Karpas-422 (cell line): ENCODE data around the gene IFI35. TPM values are rescaled to one million over a fixed set of nuclear protein-coding genes. Genes with fewer than 3 reads are reported as not detected.
A peak's percentile ranks its signal among the peaks of the same experiment; 100 is the strongest.
"Not testable (repeated sequence)": the region's sequence is repeated elsewhere in the genome, so short reads cannot be mapped to it uniquely, and the experiment has no call there.

Source experiments
- DNase-seq: peaks from one replicate; pipeline ENCODE4 v3.0.0-alpha.2; 2015
- H2AFZ ChIP-seq: fragments of 200-600 bp; sonication (generic); 2 replicates; pipeline ENCODE4 v1.6.1; 2014; ENCODE audit warnings: antibody characterized with exemption, low read length, mixed read lengths
- H3K27ac ChIP-seq: fragments of 200-600 bp; sonication (generic); 2 replicates; pipeline ENCODE4 v1.5.1; 2014; ENCODE audit warnings: mild to moderate bottlenecking, low read length, moderate library complexity
- H3K27me3 ChIP-seq: fragments of 200-600 bp; sonication (generic); 2 replicates; pipeline ENCODE4 v1.6.1; 2014; ENCODE audit warnings: low read length, mixed read lengths
- H3K36me3 ChIP-seq: fragments of 200-600 bp; sonication (generic); 2 replicates; pipeline ENCODE4 v1.6.1; 2014; ENCODE audit warnings: low read length, mixed read lengths; ENCODE audit not compliant: insufficient read depth
- H3K4me1 ChIP-seq: fragments of 200-600 bp; sonication (generic); 2 replicates; pipeline ENCODE4 v1.6.1; 2014; ENCODE audit warnings: mild to moderate bottlenecking, low read length, mixed read lengths
- H3K4me2 ChIP-seq: fragments of 200-600 bp; sonication (generic); 2 replicates; pipeline ENCODE4 v1.6.1; 2014; ENCODE audit warnings: low read length, low read depth, mild to moderate bottlenecking; ENCODE audit not compliant: poor library complexity, severe bottlenecking
- H3K4me3 ChIP-seq: fragments of 200-600 bp; sonication (generic); 2 replicates; pipeline ENCODE4 v1.5.1; 2014; ENCODE audit warnings: mild to moderate bottlenecking, antibody characterized with exemption, low read length, mixed read lengths
- H3K79me2 ChIP-seq: fragments of 200-600 bp; sonication (generic); 2 replicates; pipeline ENCODE4 v1.6.1; 2014; ENCODE audit warnings: mild to moderate bottlenecking, low read length, mixed read lengths
- H3K9ac ChIP-seq: fragments of 200-600 bp; sonication (generic); 2 replicates; pipeline ENCODE4 v1.6.0; 2014; ENCODE audit warnings: low read length
- H3K9me2 ChIP-seq: fragments of 200-600 bp; sonication (generic), shearing (Covaris generic); replicated peaks from 2 replicates; pipeline ENCODE4 v1.6.0; 2014; ENCODE audit warnings: mild to moderate bottlenecking, low read length, moderate library complexity; ENCODE audit not compliant: insufficient read depth
- H3K9me3 ChIP-seq: fragments of 300-700, 200-600 bp; sonication (generic); 2 replicates; pipeline ENCODE4 v1.6.1; 2014; ENCODE audit warnings: low read length, mixed read lengths
- H4K20me1 ChIP-seq: fragments of 200-600 bp; sonication (generic); 2 replicates; pipeline ENCODE4 v1.6.1; 2014; ENCODE audit warnings: mild to moderate bottlenecking, antibody characterized with exemption, low read length, low read depth; ENCODE audit not compliant: insufficient read depth
- total RNA-seq: library from RNA; depleted of rRNA; stranded (reverse); fragments of >200 nt; shearing (Covaris generic); gene quantifications from 2 replicates; pipeline ENCODE4 v1.2.3, GENCODE V29; 2014; ENCODE audit warnings: low replicate concordance

IFI35 gene
- total RNA-seq, 1 experiment from 2014 or later: 19.1 TPM

- Histone ChIP-seq H3K9me2 (no peaks in the 10 kb centered on the region), H3K9me3 (no peaks in the 10 kb centered on the region), H3K27me3 (no peaks in the 10 kb centered on the region), H3K36me3 (peaks cover 61% of the 10 kb centered on the region), H3K4me1 (peaks cover 9% of the 10 kb centered on the region), H3K4me3 (no peak overlapping the region), H3K79me2 (peaks cover 24% of the 10 kb centered on the region), H4K20me1 (no peaks in the 10 kb centered on the region), H3K4me2 (no peak overlapping the region), H3K9ac (no peak overlapping the region), H3K27ac (no peak overlapping the region), H2AFZ (no peak overlapping the region)
- DNase-seq: no peak
Observed at GRCh38 chr17:42989726-42990652, 16.6 kb upstream of the IFI35 start.

- no peak overlapping the region for H3K9ac ChIP-seq
- H3K27me3 ChIP-seq: no peaks in the 10 kb centered on the region
- H3K27ac ChIP-seq: no peak overlapping the region
- H3K79me2 ChIP-seq: peaks cover 11% of the 10 kb centered on the region
- no peak overlapping the region for H3K4me3 ChIP-seq
- no peak overlapping the region for H3K4me2 ChIP-seq
- no peaks in the 10 kb centered on the region for H4K20me1 ChIP-seq
- DNase-seq: no peak
- H2AFZ ChIP-seq: no peak overlapping the region
- no peaks in the 10 kb centered on the region for H3K4me1 ChIP-seq
- H3K9me3 ChIP-seq: no peaks in the 10 kb centered on the region
- no peaks in the 10 kb centered on the region for H3K9me2 ChIP-seq
- H3K36me3 ChIP-seq: peaks cover 53% of the 10 kb centered on the region
Observed at GRCh38 chr17:42991471-42991870, 15.1 kb upstream of the IFI35 start.

- Histone ChIP-seq H3K27ac (no peak overlapping the region), H4K20me1 (no peaks in the 10 kb centered on the region), H3K27me3 (no peaks in the 10 kb centered on the region), H3K9me2 (no peaks in the 10 kb centered on the region), H3K4me2 (no peak overlapping the region), H2AFZ (no peak overlapping the region), H3K79me2 (0 out of 2 replicates have a peak, but pooled peaks cover 2% of the 10 kb centered on the region), H3K9me3 (no peaks in the 10 kb centered on the region), H3K4me1 (peaks cover 12% of the 10 kb centered on the region), H3K4me3 (no peak overlapping the region), H3K9ac (no peak overlapping the region), H3K36me3 (peaks cover 41% of the 10 kb centered on the region)
- no peak for DNase-seq
Observed at GRCh38 chr17:42992872-42993271, 13.7 kb upstream of the IFI35 start.

GRCh38 chr17:42993913-42994312 lies 12.7 kb upstream of the IFI35 start:
- H4K20me1 ChIP-seq, H3K4me3 ChIP-seq, H3K9ac ChIP-seq, H3K9me2 ChIP-seq, H3K4me2 ChIP-seq, H3K27me3 ChIP-seq, H2AFZ ChIP-seq, H3K79me2 ChIP-seq, H3K27ac ChIP-seq, H3K9me3 ChIP-seq, DNase-seq: not testable (repeated sequence)
- H3K4me1 ChIP-seq: peaks cover 12% of the 10 kb centered on the region
- H3K36me3 ChIP-seq: peaks cover 35% of the 10 kb centered on the region

GRCh38 chr17:42997390-42997983 lies 9.1 kb upstream of the IFI35 start:
- H3K79me2 ChIP-seq: peaks cover 19% of the 10 kb centered on the region
- DNase-seq: no peak
- peak overlapping the region; percentile 63 for H3K4me3 ChIP-seq
- peak overlapping the region; percentile 63 for H3K27ac ChIP-seq
- peaks cover 18% of the 10 kb centered on the region for H4K20me1 ChIP-seq
- no peaks in the 10 kb centered on the region for H3K9me2 ChIP-seq
- H2AFZ ChIP-seq: peak overlapping the region; percentile 40; the same call in 1 of the 2 replicates
- peaks cover 22% of the 10 kb centered on the region for H3K4me1 ChIP-seq
- H3K4me2 ChIP-seq: peak overlapping the region; percentile 75
- no peaks in the 10 kb centered on the region for H3K9me3 ChIP-seq
- H3K9ac ChIP-seq: peak overlapping the region; percentile 62
- H3K27me3 ChIP-seq: no peaks in the 10 kb centered on the region
- peaks cover 28% of the 10 kb centered on the region for H3K36me3 ChIP-seq

GRCh38 chr17:42997984-42998938 lies 8.3 kb upstream of the IFI35 start, which contains the start of gene RPL27:
Gene RPL27 (plus strand): TSS chr17:42998419. CDS start chr17:42998751, 332 bp downstream.
- Histone ChIP-seq H3K36me3 (peaks cover 25% of the 10 kb centered on the region), H3K4me2 (peak within 1 kb of the TSS; percentile 90), H3K9ac (peak within 1 kb of the TSS; percentile 99), H3K27me3 (no peaks in the 10 kb centered on the region), H4K20me1 (peaks cover 18% of the 10 kb centered on the region), H3K79me2 (peaks cover 19% of the 10 kb centered on the region), H3K4me3 (peak within 1 kb of the TSS; percentile 98), H2AFZ (peak within 1 kb of the TSS; percentile 40; the same call in 1 of the 2 replicates), H3K4me1 (peaks cover 22% of the 10 kb centered on the region), H3K9me3 (no peaks in the 10 kb centered on the region), H3K27ac (peak within 1 kb of the TSS; percentile 87), H3K9me2 (no peaks in the 10 kb centered on the region)
- DNase-seq: peak; percentile 100

GRCh38 chr17:42999003-42999525 lies 7.5 kb upstream of the IFI35 start:
- Histone ChIP-seq H3K36me3 (peaks cover 24% of the 10 kb centered on the region), H3K27me3 (no peaks in the 10 kb centered on the region), H2AFZ (no peak overlapping the region), H3K4me2 (peak overlapping the region; percentile 90), H3K9ac (peak overlapping the region; percentile 99), H3K9me2 (no peaks in the 10 kb centered on the region), H3K27ac (peak overlapping the region; percentile 87), H3K9me3 (no peaks in the 10 kb centered on the region), H3K4me1 (peaks cover 22% of the 10 kb centered on the region), H4K20me1 (peaks cover 18% of the 10 kb centered on the region), H3K79me2 (peaks cover 19% of the 10 kb centered on the region), H3K4me3 (peak overlapping the region; percentile 98)
- DNase-seq: no peak
